Islet of Langerhans (tissue), 1 donor: Measurements from ENCODE around the gene CEP104.

ENCODE experiments used
- FAIRE-seq: peaks from one replicate; lab custom pipeline; 2011; peaks lifted over from hg19 to GRCh38; lab: Jason Lieb, UNC

CEP104 gene

DNA sequence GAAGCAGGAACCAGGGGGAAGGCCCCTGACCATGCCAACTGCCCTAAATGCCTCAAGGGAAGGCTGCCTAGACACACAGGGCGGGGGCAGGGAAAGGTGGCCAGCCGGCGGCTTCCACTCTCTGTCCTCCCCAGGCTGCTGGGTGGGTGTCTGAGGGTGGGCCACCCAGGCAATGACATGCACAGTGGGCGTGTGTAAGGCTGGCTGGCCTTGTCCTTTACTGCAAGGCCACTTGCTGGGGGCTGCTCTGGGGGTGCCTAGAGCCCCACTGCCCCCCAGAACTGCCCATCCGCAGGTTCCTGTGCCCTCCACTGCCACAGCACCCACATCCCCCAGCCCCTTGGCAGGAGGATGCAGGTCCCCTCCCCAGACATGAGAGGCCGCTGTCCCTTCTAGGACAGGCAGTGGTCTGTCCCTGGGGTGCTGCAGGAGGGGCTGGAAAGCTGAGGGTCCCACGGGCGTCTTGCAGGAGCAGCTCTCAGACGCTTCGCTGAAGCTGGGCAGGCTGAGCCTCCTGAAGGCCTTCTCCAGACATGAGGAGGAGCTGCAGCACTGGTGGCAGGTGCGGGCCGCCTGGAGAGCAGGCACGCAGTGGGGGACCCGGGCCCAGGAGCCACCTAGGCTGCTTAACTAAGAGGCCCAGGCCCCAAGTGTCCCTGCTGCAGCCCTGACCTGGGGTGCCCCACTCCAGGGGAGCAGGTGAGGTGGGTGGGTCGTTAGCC, 94.7 kb downstream of the CEP104 start:
- FAIRE-seq, result no peak
